HG03025 (cell line): ENCODE data around the gene MNT.

Source experiments
- ATAC-seq: cut with Tn5 transposase; IDR thresholded peaks from one replicate; pipeline ENCODE4 v1.9.1; 2021; ENCODE audit warnings: mild to moderate bottlenecking, moderate library complexity; ENCODE audit not compliant: unreplicated experiment, low FRiP score

Gene MNT

DNA sequence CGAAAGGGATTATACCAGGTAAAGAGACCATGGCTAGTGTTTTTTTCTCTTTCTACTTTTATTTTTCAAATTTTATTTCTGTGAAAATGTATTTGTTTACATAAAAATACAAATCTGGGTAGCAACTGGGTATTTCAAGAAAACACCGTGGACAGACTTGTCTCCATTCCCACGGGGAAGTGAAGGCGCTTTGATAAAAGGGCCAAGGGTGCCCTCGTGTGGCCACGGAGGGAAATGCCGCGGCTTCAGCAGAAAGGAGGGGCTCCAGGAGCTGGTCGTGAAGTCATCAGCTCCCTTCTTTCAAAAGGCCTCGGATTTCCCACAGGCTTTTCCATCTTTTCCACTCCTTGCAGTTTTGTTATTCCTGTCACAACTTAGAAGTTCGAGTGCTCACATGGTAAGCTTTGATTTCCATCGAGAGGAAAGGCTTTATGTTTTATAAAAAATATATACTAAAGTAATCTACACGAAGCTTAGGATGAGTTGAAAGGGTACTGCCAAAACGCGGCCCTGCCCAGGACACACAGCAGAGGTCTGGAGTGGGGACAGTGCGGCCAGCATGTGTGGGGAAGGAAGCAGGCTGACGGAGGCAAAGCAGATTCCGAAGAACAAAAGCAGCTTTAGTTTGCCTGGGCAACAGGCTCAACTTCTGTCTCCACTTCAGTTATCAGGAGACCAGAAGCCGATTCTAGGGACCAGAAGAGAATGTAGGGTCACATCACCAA is 15.3 kb upstream of the MNT start:
- no peak for ATAC-seq

DNA sequence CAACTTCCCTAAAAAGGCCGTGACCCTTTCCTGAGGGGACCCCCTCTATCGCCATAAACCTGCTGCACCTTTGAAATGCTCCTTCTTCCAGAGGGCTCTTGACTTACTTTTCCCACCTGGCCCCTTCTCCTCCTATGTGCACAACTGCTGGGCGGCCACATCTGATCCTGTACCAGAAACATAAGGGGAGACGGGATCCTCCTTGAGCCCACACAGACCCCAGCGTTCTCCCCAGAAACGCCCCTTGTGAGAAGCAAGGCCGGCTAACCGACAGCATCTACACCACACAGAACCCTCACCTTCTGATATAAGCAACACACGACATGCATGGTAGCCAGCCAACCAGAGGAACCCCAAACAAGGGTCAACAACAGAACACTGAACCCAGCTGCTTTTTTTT is 14.2 kb upstream of the MNT start:
- no peak for ATAC-seq

DNA sequence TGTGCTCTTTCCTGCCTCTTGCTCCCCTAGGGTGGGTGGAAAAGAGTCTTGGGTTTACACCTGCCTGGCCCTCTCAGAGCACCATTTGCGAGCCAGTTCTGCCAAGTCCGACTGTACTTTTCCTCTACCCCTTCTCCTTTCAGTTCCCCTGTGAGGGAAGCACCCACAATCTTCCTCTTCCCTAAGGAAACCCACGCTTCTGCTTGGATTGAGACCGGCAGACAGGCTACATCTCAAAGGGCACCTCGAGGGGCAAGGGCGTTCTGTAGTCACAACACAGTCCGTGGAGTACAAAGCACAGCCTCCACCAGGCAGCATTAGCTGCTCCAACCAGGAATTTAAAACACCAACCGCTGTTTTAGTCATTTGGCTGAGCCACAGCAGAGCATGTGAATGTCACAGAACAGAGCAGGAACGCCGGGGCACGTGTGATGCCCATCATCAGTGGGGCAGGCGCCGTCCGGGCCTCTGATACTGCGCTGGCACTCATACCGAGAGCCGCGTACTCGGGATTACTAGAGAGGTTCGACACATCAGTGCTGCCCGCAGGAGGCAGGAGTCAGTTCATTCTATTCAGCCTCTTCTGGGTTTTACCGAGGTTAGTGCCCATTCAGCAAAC is 13.7 kb upstream of the MNT start:
- ATAC-seq: no peak

DNA sequence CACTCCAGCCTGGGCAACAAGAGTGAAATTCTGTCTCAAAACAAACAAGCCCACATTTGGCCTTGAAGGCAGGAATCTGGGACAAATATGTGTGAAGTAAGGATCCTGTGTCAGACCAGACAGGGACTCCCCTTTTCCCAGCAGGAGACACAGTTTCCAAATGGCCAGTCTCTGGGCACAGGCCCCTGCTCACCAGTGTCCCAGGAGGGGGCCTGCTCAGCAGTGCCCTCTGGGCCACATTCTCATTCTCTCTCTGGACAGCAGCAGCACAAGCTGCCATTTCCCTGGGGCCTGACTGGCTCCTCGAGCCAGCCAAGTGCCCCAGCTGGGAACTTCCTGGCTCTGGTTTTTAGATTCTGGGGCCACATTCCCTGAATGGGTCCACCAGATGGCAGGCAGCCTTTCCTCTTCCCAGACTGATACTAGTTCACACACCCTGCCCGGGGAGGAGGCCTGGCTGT is 11.7 kb upstream of the MNT start:
- ATAC-seq: no peak

DNA sequence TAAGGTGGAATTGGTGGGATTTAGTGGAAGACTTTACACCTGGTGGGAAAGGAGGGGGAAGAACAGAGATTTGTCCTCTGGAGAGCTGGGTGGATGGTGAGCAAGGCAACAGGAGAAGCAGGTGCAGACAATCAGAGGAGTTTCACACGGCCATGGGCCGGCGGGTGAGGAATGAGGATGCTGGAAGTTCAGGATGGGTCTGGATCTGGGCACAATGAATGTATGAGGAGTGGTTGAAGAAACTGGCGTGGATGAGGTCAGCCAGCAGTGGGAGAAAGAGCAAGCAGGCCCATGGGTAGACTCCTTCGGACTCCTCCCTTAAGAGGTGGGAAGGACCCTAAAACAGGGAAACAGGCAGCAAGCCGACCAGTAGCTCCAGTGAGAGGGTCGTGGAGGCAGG is 10.1 kb upstream of the MNT start:
- ATAC-seq: no peak

DNA sequence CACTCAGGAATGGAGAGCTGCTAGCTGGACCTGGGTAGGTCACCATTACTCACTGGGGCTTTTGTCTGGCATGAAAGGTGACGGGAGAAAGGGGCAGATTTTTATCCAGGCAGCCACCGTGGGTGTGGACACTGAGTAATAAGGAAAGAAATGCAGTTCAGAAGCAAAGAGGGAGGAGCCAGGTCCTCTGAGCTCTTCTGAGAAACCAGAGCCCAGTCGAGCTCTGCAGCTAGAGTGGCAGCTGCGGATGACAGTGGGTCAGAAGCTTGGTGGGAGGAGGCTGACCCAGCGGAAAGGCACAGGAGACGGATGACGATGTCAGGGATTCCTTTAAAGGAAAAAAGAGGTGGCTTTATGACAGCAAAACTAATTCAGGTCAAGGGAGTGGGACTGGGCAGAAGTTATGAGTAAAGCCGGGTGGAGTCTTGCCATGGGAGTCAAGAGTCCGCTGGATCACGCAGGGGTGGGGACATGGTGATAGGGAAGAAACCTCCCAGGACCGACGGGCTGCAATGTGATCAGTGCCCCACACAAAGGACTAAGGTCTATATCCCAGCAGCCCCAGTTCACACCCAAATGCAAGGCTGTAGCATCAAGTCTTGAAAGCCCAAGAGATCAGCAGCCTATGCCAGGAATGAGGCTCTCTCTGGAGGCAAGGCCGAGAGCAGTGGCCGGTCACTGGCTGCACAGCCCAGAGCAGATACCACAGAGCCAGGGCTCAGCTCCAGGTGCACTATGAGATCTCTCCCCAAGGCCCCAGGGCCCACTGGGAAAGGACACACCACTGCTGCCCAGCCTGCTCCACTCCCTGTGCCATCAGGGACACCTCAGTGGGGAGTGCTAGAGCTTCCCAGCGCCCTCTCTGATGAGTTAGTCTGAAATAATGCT is 6.3 kb upstream of the MNT start:
- ATAC-seq: no peak

DNA sequence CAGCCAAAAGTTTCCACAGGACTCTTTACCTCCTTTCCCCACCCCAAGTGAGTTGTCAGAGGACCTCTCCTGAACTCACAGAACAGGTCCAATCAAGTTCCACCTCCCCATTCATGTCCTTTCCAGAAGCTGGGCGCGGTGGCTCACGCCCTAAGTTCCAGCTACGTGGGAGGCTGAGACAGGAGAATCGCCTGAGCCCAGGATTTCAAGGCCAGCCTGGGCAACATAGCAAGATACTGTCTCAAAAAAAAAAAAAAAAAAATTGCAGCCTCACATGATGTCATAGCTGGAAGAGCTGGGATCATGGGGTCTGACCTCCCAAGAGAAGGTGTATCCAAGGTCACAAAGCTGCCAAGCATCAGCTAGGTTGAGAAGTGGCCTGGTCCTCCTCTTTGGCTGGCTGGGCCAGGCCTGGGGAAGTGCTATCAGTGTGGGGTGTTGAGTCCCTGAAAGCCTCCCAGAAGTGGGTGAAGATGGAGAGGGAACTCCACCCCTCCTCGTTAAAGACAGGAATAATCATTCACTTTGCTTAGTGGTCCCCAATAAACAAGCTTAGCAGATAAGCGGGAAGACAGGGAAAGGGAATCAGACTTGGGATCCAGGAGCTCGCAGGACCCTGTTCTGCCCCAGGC is 5.5 kb upstream of the MNT start:
- no peak for ATAC-seq

DNA sequence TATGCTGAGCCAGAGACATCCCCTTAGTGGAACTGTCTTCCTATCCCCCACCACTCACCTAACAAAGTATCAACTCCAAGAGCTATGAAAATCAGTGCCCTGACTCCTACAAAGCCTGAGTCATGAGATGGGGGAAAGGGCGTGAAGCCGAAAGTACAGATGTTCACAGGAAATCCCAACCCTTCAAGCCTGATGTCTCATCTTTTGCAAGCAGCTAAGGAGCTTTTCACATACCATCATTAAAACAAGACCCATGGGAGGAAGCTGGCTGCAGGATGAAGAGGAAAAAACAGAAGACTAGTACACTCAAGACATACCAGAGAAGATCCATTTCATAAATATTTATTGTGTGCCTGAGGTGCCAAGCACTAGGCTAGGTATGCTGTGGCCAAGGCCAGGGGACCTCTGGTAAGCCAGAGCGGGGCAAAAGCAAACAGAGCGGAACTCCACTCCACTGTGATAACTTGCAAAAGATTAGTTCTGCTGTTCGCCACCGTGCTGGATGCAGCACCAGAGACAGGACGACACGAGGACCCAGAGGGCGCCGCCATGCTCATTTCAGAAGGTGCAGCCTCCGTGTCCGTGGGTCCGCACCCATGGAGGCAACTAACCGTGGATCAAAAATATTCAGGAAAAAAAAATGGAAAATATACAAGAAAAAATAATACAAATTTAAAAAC is 4.5 kb upstream of the MNT start:
- ATAC-seq: no peak

DNA sequence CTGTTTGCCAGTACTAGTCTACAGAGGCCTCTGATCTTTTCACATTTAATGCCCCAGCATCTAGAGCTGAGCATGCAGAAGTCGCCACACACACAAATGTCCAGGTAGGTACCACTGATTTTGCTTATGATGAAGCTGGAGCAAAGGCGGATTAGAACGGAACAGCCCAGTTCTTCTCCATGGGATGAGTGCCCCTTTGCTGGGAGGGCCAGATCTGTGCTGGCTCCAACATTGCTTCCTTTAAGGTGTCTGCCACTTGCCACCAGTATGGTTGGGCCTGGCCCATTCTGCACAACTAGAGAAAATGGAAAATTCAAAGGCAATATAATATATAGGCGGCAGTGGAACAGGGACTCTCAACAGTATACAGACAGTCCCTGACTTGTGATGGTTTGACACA is 2.2 kb upstream of the MNT start:
- ATAC-seq: no peak

DNA sequence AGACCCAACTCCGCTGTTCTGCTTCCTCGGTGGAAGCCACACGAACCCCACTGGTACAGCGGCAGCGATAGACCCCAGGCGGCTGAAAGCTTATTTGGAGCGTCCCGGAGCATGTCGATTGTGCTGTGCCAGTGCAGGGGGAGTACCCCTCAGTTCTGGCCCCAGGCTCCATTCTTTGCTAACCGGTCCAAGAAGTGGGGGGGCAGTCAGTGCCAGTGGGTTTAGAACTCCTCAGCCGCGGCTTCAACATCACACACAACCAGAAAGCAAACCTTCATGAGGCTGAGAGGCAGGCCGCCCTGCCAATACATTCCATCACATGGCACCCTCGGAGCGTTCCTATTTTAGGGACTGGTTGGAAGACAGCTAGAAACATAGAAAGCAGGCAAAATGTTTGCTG is 1.7 kb upstream of the MNT start:
- ATAC-seq: no peak

DNA sequence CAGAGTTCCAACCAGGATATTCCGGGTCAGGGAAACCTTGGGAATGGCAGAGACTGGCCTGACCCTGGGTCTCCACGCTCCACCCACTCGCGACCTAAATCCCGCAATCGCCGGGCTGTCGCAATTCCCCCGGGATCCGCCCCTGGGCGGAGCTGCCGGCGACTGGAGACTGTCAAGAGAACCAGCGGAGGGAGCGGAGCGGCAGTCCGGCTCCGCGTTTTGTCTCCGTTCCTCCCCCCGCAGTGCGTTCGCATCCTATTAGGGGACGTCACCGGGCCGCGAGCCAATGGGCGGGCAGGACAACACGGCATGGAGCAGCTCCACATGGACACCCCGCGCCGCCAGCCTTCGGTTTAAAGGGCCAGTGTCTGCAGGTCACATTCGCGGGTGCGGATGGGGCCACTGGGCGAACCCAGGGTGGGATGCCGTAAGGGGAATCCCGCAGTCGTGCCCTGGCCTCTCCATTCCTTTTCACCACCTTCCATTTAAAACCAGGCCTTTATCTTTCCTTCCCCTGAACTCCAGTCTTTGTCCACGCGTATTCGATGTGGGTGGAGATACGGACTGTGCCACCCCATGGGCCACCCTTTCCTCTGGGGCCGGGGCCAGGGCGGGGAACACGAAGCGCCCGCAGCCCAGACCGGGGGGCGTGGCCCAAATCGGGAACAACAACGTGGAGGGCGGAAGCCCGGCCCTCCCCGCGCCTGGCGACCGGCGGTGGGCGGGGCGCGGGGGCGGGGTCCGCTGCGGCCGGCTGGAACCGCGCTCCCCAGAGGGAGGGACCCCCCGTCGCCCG is 764 bp upstream of the MNT start:
- ATAC-seq: peak; percentile 51

DNA sequence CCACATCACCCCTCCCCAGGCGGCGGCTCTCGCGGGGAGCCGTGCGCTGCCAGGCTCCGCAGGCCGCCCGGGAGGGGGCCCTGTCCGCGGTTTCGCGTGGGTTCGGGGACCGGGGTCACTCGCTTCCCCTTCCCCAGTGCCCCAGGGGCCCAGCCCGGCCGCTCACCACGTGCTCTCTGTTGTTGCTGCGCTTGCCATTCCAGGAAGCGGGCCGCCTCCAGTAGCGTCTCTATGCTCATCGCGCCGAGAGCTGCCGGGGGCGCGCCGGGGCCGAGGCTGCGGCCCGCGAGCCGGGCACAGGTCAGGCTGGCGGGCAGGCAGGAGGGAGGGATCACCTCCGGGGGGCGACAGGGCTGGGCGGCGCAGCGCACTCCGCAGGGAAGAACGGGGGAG is 390 bp downstream of the MNT start:
- ATAC-seq: no peak

DNA sequence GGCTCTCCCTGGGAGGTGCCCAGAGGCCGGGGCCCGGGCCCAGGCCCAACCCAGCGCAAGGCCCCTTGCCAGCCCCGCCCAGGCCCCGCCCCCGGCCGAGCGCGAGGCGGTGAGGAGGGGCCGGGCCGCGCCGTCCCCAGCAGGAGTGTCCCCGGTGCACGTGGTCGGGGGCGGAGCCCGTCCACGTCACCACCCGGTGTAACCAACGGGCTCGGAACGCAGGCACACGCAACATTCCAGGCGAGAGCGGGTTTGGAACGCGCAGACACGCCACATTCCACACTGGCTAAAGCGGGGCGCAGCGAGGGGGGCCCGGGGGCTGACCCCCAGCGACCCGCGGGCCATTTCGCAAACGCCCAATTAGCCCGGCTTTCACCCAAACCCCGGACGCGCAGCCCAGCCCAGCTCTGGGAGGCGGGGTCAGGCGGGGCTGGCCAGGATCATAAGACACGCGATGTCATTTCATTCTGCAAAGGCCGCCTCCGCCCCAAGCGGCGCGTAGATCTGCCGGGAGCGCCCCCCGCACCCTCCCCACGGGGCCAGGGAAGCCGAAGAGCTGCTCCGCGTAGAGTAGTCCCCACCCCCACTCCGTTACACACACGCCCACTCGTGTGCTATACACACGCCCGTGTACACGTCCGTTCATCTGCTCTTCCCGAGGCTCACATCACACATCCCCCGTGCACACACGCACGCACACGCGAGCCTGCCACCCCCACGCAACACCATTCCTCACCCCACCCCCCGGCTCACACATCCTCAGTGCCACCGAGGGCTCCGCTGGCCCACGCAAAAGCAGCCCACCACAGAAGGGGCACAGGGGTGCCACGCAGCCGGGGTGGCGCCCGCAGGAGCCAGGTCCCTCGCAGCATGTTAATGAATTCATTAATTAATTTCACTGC is 1.0 kb downstream of the MNT start:
- ATAC-seq: peak; percentile 27

DNA sequence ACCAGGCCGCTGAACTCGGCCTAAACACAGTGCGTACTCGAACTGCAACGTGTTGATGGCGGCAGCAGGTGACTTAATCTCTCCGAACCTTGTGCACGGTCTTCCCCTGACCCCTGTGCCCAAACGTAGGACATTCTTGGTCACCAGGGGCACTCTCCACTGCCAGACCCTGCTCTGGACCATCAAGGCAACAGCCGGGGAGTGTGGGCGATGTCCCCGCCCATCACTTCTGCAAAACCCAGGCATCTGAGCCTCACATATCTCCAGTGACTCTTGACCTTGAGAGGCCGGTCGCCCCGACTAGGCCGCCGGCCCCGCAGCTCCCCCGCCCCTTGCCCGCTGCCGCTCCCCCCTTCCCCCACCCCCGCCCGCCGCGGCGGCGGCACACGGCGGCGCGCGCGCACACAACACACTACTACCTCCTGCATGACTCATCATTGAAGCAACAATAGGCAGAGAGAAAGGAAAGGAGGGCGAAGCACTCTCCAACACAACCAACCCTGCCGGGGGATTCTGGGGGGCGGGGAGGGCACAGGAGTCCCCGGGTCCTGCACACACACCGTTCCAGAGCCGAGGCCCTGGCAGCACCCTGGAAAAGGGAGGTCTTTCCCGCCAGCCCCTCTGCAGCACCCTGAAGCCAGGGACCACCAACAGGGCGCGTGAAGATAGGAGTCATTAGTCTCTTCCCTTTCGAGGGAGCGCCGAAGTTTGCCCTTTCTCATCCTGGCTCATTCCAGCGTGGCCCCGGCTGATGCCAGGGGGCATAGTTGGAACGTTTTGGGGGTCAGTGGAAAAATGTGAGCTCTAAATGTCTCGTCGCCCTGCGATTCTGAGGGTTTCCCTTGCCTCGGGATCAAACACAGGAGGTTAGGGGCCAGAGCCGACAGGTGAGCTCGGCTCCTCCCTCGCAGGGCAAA is 1.9 kb downstream of the MNT start:
- no peak for ATAC-seq

DNA sequence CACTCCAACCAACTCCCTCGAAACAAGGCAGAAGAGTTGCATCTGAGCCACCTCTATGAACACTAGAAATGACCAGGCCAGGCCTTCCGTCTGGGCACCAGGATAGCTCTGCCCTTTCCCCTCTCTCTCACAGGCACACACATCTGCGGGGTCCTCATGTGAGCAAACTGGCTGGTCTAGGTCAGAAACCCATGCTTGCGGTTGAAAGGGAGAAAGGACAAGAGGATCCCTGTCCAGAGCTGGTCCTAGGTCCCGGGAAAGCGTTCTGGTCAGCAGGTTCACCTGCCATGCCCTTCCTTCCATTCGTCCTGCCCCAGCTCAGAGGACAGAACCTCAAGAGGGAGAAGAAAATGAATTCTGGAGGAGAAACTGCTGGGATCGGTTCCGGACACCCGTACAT is 2.7 kb downstream of the MNT start:
- no peak for ATAC-seq

DNA sequence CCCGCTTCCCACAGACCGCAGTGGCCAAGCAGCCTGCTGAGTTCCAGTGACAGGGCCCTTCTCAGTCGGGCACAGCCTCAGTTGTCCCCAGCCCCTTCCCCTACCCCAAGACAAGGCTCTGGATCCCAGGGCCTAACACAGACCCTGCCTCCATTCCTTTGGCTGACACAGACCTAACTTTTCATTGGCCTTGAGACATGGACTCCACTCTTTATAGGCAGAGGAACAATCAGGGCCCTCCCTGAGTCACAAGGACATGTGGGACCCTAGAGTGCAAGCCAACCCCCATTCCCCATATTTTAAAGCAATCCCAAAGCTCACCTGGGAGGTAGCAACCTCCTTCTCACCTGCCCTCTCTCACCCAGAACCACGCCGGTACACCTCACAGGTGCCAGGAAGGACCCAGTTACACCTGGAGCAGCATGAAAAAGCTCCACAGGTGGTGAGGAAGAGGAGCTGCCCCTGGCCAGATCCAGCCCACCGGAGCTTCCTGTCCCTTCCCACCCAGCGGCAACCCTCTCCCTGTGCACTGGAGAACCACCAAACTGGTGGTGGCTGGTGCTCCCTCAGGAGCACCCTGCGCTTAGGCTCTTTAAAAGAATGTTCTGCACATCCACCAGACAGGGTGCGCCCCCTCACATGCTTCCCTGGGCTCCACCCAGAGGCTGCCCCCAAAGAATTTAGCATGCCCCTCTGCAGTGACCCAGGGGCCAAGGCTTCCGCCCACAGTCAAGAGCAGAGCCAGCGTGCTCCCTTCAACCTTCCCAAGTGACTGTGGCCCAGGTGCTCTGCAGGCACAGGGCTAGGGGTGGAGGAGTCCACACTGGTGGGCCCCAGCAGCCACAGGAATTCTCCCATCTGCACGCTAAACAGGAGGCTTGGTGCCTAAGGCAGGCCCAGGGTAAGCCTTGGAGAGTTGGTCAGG is 3.4 kb downstream of the MNT start:
- ATAC-seq: no peak
